Osteoblast (primary cell): Measurements from ENCODE around the gene CORO2A. TPM values are rescaled to one million over a fixed set of nuclear protein-coding genes. Genes with fewer than 3 reads are reported as not detected.
A peak's percentile ranks its signal among the peaks of the same experiment; 100 is the strongest.

Experiments used
- DNase-seq: peaks from one replicate; pipeline ENCODE4 v3.0.0; 2011; ENCODE audit warnings: low spot score, mixed read lengths; ENCODE audit not compliant: insufficient read length; ENCODE audit errors: missing footprints
- H2AFZ ChIP-seq: 2 replicates; pipeline ENCODE4 v1.6.0; 2011; ENCODE audit warnings: mild to moderate bottlenecking, low read length
- H3K27ac ChIP-seq: 2 replicates; pipeline ENCODE4 v1.5.1; 2011; ENCODE audit warnings: mild to moderate bottlenecking, low read depth, low read length, moderate library complexity
- H3K27me3 ChIP-seq: 2 replicates; pipeline ENCODE4 v1.6.0; 2012; ENCODE audit warnings: mild to moderate bottlenecking, control low read depth, inconsistent platforms, low read length, moderate library complexity; ENCODE audit not compliant: insufficient read depth
- H3K36me3 ChIP-seq: 2 replicates; pipeline ENCODE4 v1.5.1; 2011; ENCODE audit warnings: mild to moderate bottlenecking, low read length, control low read depth, moderate library complexity; ENCODE audit not compliant: insufficient read depth
- H3K4me1 ChIP-seq: 2 replicates; pipeline ENCODE4 v1.5.1; 2011; ENCODE audit warnings: mild to moderate bottlenecking, low read length, control low read depth, moderate library complexity; ENCODE audit not compliant: insufficient read depth
- H3K4me2 ChIP-seq: 2 replicates; pipeline ENCODE4 v1.6.0; 2011; ENCODE audit warnings: mild to moderate bottlenecking, low read length; ENCODE audit not compliant: insufficient read depth
- H3K4me3 ChIP-seq: fragments of 200-600 bp; sonication (generic); 3 replicates; pipeline ENCODE4 v1.5.1; 2012; ENCODE audit warnings: mild to moderate bottlenecking, low read length, inconsistent platforms; ENCODE audit not compliant: insufficient read depth
- H3K79me2 ChIP-seq: 2 replicates; pipeline ENCODE4 v1.6.0; 2012; ENCODE audit warnings: mild to moderate bottlenecking, low read length, control low read depth, inconsistent platforms; ENCODE audit not compliant: insufficient read depth
- H3K9me3 ChIP-seq: 2 replicates; pipeline ENCODE4 v1.5.1; 2011; ENCODE audit warnings: low read depth, low read length, control low read depth
- H4K20me1 ChIP-seq: 2 replicates; pipeline ENCODE4 v1.6.0; 2012; ENCODE audit warnings: mild to moderate bottlenecking, low read length, control low read depth; ENCODE audit not compliant: insufficient read depth
- CTCF ChIP-seq: IDR thresholded peaks from 2 replicates; pipeline ENCODE4 v1.5.1; 2011; ENCODE audit warnings: mild to moderate bottlenecking, low read depth, low read length, moderate library complexity; ENCODE audit errors: extremely low read depth
- total RNA-seq: library from RNA; depleted of rRNA; stranded (reverse); fragments of >200 nt; gene quantifications from 2 replicates; pipeline ENCODE4 v1.2.3, GENCODE V29; 2012

The CORO2A gene
- total RNA-seq, 1 donor = 0.72 TPM

GRCh38 chr9:98229090-98229395, 36.6 kb upstream of the CORO2A start:
- no peaks in the 10 kb centered on the region for H3K9me3 ChIP-seq
- no peak overlapping the region for H3K4me2 ChIP-seq
- no peak for DNase-seq
- no peaks in the 10 kb centered on the region for H3K27me3 ChIP-seq
- peaks cover 19% of the 10 kb centered on the region for H3K79me2 ChIP-seq
- H3K27ac ChIP-seq = peak overlapping the region; percentile 21
- no peaks in the 10 kb centered on the region for H4K20me1 ChIP-seq
- H3K36me3 ChIP-seq = peaks cover 87% of the 10 kb centered on the region
- peaks cover 30% of the 10 kb centered on the region for H3K4me1 ChIP-seq
- H3K4me3 ChIP-seq = no peak overlapping the region
- no peak for TF ChIP-seq CTCF
- no peak overlapping the region for H2AFZ ChIP-seq

- H3K36me3 ChIP-seq = peaks cover 83% of the 10 kb centered on the region
Measured at GRCh38 chr9:98228392-98229089, 36.1 kb upstream of the CORO2A start.

GRCh38 chr9:98227883-98228282, 35.4 kb upstream of the CORO2A start:
- TF ChIP-seq CTCF = no peak
- no peak overlapping the region for H3K27ac ChIP-seq
- DNase-seq = no peak
- H3K36me3 ChIP-seq = peaks cover 76% of the 10 kb centered on the region
- H3K9me3 ChIP-seq = no peaks in the 10 kb centered on the region
- no peaks in the 10 kb centered on the region for H4K20me1 ChIP-seq
- no peaks in the 10 kb centered on the region for H3K27me3 ChIP-seq
- no peak overlapping the region for H3K4me2 ChIP-seq
- H3K4me3 ChIP-seq = no peak overlapping the region
- peaks cover 35% of the 10 kb centered on the region for H3K4me1 ChIP-seq
- peaks cover 15% of the 10 kb centered on the region for H3K79me2 ChIP-seq
- no peak overlapping the region for H2AFZ ChIP-seq

More at GRCh38 chr9:98228392-98229089, 36.1 kb upstream of the CORO2A start:
- TF ChIP-seq CTCF = no peak
- peak; percentile 26 for DNase-seq
- no peak overlapping the region for H3K4me3 ChIP-seq
- H3K27ac ChIP-seq = no peak overlapping the region
- peaks cover 16% of the 10 kb centered on the region for H3K79me2 ChIP-seq
- H2AFZ ChIP-seq = no peak overlapping the region
- H3K4me1 ChIP-seq = peaks cover 33% of the 10 kb centered on the region
- H3K27me3 ChIP-seq = no peaks in the 10 kb centered on the region
- H3K4me2 ChIP-seq = no peak overlapping the region
- H3K9me3 ChIP-seq = no peaks in the 10 kb centered on the region
- H4K20me1 ChIP-seq = no peaks in the 10 kb centered on the region

- H3K27ac ChIP-seq = no peak overlapping the region
- no peak overlapping the region for H3K4me2 ChIP-seq
- H3K27me3 ChIP-seq = no peaks in the 10 kb centered on the region
- no peak overlapping the region for H3K4me3 ChIP-seq
- peaks cover 35% of the 10 kb centered on the region for H3K4me1 ChIP-seq
- DNase-seq = no peak
- no peak for TF ChIP-seq CTCF
- no peaks in the 10 kb centered on the region for H3K9me3 ChIP-seq
- H4K20me1 ChIP-seq = no peaks in the 10 kb centered on the region
- peaks cover 79% of the 10 kb centered on the region for H3K36me3 ChIP-seq
- H3K79me2 ChIP-seq = peaks cover 18% of the 10 kb centered on the region
- no peak overlapping the region for H2AFZ ChIP-seq
Measured at GRCh38 chr9:98226957-98227356, 34.5 kb upstream of the CORO2A start.
